ENCODE data around the gene GPR152. TPM values are rescaled to one million over a fixed set of nuclear protein-coding genes. Genes with fewer than 3 reads are reported as not detected.
"Not testable (repeated sequence)": the region's sequence is repeated elsewhere in the genome, so short reads cannot be mapped to it uniquely, and the experiment has no call there.

The GPR152 gene
- total RNA-seq, 1 donor from 2014 or later: not detected

GRCh38 chr11:67489885-67490726 is 37.6 kb upstream of the GPR152 start:
- DNase-seq (ENCODE audit: low read depth, low spot score): no peak

DNA sequence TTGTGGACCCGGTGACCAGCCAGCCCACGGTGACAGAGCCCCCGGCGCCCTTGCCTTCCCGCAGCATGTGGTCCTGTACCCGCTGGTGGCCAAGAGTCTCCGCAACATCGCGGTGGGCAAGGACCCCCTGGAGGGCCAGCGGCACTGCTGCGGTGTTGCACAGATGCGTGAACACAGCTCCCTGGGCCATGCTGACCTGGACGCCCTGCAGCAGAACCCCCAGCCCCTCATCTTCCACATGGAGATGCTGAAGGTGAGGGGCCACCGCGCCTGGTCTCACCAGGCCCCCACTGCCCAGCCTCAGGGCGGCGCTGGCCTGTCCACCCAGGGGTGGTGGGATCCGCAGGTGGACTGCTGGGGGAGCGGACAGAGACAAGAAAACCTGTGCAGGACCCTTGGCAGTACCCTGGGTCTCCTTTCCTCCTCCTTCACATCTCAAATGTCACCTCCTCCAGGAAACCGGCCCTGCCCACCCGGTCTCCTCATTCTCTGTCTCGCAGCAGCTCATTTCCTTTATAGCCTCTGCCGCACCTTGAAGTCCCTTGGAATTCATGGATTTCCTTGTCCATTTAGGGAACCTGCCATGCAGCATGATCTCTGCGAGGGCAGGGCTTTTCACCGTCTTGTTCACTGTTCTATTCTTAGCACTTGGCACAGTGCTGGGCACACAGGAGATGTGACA is 36.8 kb upstream of the GPR152 start:
- DNase-seq (ENCODE audit: low read depth, low spot score): no peak

- no peak for DNase-seq (ENCODE audit: low read depth, low spot score)
These were observed 34.1 kb upstream of the GPR152 start for GRCh38 chr11:67486481-67487195.

GRCh38 chr11:67485873-67486361 is 33.4 kb upstream of the GPR152 start:
- DNase-seq (ENCODE audit: low read depth, low spot score): not testable (repeated sequence)

GRCh38 chr11:67484847-67485311 is 32.4 kb upstream of the GPR152 start:
- DNase-seq (ENCODE audit: low read depth, low spot score): no peak

DNA sequence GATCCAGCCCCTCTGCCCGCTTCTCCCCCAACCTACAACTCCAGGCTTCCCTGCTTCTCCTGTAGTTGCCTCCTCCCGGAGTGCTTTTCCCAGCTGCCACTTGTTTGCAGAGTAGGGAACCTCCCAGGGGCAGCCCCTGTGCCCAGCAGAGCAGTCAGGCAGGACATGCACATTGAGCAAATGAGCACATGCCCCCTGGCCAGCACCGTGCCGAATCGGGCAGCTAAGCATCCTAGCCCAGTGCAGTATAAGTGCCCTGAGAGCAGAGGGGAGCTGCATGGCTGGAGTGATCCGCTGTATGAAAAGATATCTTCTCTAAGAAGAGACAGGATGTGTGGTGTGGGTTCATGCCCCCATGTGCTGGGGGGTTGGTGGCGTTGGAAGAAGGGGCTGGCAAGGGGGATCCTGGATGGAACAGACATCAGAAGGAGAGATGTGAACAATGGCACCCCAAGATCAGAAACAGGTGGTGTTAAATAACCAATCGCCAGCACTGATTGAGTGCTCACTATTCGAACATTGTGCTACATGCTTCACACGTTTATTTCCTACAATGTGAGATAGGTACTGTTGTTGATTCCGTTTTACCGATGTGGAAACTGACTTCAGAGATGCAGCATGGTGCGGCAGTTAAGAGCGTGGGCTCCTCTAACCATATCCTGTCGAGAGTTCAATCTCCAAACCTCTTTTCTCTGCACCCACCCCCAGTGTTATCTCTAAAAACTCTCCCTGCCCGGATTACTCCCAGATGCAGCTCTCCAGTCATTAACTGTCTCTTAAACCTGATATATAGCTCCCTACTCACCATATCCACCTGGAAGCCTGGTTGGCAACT is 31.5 kb upstream of the GPR152 start:
- DNase-seq (ENCODE audit: low read depth, low spot score): no peak

DNA sequence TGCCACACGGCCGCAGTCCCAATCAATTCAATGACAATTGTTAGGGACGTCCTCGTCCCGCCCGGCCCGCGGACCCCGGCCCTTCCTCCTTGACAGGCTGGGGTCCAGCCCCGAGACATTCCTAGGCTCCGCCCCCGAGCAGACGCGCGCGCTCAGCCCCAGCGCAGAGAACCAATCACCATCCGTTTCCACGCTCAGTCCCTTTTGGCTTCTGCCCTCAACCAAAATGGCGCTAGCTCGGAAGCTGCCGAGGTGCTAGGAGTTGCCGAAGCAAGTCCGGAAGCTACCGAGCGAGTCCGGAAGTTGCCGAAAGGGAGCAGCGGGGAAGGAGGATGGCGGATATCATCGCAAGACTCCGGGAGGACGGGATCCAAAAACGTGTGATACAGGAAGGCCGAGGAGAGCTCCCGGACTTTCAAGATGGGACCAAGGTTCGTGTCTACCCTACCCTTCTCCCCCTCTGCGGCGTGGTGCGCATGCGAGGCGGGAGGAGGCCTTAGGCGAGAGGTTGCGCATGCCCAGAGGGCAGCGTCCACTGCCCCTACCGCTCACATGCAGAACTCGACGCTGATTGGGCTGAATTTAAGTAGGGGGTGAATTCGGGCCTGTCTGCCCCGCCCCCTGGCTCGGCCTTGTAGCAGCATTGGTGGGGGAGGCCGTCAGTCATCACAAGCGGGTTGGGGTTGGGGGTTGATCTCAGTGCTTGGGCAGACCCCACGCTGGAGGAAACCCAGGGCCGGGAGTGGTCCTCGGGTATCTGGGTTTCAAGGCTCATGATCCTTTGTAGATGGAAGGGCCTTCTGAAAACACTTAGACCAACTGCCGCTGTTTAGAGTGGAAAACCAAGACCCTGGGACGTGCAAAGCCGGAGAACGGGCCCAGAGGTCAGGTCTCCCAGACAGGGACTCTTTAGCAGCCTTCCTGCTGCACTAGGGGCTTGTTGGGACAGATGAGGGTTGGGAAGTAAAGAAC is 30.6 kb upstream of the GPR152 start, which contains the start of gene AIP:
AIP (plus strand) TSS at position 200 of the 972 bp plus-strand sequence; CDS start at position 333, 133 bp downstream.
- DNase-seq (ENCODE audit: low read depth, low spot score): peak; percentile 87

DNA sequence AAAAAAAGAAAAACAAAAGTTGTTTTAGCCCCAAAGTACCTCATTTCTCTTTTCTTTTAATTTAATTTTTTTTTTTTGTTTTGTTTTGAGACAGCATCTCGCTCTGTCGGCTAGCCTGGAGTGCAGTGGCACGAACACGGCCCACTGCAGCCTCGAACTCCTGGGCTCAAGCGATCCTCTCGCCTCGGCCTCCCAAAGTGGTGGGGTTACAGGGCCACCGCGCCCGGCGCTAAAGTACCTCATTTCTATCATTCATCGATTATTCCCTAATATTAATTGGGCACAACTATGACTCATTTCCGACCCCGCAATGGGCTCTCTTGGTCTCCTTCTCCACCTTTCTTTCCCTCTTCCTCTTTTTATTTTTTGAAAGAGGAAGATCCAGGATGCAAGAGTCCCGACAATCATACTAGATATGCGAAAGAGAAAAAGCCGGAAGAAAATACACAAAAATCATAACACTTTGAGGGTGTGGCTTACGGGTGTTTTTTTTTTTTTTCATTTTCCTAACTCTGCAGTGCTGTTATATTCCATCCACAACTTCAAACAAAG is 29.8 kb upstream of the GPR152 start:
- no peak for DNase-seq (ENCODE audit: low read depth, low spot score)

DNA sequence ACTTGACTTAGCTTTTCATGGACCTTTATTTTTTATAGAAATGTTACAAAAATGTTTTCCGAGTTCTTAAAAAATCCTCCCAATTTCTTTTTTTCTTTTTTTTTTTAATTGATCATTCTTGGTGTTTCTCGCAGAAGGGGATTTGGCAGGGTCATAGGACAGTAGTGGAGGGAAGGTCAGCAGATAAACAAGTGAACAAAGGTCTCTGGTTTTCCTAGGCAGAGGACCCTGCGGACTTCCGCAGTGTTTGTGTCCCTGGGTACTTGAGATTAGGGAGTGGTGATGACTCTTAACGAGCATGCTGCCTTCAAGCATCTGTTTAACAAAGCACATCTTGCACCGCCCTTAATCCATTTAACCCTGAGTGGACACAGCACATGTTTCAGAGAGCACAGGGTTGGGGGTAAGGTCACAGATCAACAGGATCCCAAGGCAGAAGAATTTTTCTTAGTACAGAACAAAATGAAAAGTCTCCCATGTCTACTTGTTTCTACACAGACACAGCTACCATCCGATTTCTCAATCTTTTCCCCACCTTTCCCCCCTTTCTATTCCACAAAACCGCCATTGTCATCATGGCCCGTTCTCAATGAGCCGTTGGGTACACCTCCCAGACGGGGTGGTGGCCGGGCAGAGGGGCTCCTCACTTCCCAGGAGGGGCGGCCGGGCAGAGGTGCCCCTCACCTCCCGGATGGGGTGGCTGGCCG is 25.0 kb upstream of the GPR152 start:
- not testable (repeated sequence) for DNase-seq (ENCODE audit: low read depth, low spot score)

DNA sequence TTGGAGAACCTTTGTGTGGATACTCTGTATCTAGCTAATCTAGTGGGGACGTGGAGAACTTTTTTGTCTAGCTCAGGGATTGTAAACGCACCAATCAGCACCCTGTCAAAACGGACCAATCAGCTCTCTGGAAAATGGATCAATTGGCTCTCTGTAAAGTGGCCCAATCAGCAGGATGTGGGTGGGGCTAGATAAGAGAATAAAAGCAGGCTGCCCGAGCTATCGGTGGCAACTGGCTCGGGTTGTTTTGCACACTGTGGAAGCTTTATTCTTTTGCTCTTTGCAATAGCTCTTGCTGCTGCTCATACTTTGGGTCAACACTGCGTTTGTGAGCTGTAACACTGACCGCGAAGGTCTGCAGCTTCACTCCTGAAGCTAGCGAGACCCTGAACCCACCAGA is 24.2 kb upstream of the GPR152 start:
- not testable (repeated sequence) for DNase-seq (ENCODE audit: low read depth, low spot score)

DNA sequence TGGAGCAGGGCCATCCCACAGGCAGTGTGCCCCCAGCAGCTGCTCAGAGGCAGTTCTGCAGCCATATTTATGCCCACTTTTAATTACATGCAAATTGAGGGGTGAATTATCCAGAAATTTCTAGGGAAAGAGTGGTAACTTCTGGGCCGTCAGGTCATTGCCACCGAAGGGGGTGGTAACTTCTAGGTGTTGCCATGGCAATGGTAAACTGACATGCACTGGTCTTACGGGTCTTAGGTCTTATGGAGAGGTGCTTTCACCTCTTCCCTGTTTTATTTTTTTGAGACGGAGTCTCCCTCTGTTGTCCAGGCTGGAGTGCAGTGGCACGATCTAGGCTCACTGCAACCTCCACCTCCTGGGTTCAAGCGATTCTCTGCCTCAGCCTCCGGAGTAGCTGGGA is 20.4 kb upstream of the GPR152 start:
- DNase-seq (ENCODE audit: low read depth, low spot score): no peak

- no peak for DNase-seq (ENCODE audit: low read depth, low spot score)
These were observed 17.9 kb upstream of the GPR152 start for GRCh38 chr11:67470337-67471002.

DNA sequence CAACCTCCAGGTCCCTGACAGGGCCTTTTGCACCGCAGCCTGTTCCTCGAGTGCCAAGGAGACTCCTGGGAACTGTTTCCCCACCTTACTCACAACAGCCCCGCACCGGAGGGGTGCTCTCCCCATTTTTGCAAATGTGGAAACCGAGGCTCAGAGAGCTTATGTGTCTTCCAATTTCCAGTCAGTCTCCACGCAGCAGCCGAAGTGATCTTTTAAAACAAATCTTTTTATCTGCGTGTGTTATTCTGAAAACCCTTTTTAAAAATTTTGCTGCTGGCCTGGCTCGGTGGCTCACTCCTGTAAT is 16.9 kb upstream of the GPR152 start:
- no peak for DNase-seq (ENCODE audit: low read depth, low spot score)

DNA sequence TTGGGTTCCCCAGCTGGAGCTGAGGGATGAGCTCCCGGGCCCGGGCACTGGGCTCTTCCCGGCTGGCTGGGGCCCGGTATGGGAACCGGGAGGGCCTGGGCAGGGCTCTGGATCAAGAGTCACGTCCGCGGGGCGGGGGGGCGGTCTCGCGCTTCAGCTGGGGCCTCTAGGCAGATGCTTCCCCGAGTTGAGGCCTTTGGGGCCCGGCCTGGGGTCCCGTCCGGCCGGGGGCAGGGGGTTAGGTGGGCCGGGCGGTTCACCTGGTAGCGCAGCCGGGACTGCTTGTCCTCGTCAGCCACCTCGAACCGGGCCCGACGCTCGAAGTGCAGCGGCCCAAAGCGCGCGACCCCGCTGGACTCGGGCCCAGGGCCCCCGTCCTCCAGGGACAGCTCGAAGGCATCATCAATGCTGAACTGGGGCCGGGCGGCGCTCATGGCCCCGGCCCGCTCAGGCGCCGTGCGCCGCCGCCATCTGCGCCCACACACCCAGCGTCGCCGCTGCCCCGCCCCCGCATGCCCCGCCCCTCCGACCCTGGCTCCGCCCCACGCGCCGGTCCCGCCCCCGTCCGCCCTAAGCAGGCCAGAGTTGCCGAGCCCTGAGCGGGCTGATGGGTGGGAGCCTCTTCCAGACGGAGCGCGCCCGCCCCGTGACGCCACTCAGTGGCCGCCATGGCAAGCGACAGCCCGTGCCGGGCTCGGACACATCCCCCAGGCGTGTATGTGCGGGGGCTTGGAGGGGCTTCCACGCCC is 16.4 kb upstream of the GPR152 start, which contains the start of gene TMEM134:
TMEM134 (minus strand) TSS at position 493 of the 749 bp plus-strand sequence; CDS start at position 434, 59 bp downstream.
- DNase-seq (ENCODE audit: low read depth, low spot score): peak; percentile 73

DNA sequence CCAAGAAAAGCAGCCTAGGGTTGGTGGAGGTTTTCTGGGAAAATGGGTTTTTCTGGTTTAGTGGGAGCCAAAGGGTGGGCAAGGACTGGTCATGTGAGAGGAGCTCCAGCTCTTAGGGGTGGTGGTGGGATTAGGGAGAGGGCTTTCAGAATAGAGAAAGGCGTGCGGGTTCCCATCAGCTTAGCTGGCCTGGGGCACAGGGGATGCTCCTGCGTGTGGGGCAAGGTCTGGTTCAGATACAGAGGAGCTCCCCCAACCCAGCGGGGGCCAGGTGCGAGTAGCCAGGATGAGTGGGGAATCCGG is 15.9 kb upstream of the GPR152 start:
- no peak for DNase-seq (ENCODE audit: low read depth, low spot score)

DNA sequence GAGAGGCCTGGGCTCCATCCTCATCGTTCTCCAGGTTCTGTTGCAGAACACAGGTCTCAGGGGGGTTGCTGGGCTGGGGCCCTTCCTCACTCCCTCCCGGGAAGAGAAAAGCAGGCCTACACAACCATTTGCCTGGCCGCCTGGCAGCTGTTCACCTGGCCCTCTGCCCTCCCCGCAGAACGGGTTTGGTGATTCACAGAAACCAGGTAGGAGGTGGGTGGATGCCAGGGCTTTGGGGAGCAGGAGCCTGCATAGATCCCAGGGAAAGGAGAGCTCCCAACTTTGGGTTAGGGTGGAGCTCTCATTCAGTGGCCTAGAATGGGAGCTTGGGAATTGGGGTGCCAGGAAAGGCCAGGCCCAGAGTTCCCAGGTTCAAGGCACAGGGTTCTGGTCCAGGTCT is 15.5 kb upstream of the GPR152 start:
- no peak for DNase-seq (ENCODE audit: low read depth, low spot score)

GRCh38 chr11:67466962-67467771 is 14.6 kb upstream of the GPR152 start:
- no peak for DNase-seq (ENCODE audit: low read depth, low spot score)
